Astrocyte (in vitro differentiated cells and primary cell): Measurements from ENCODE around the gene OSTN. TPM values are rescaled to one million over a fixed set of nuclear protein-coding genes. Genes with fewer than 3 reads are reported as not detected.

ENCODE experiments used
- DNase-seq: peaks from one replicate; pipeline ENCODE4 v3.0.0-alpha.2; 2010; ENCODE audit warnings: low read depth
- FAIRE-seq: peaks from 2 replicates; lab custom pipeline; 2011; peaks lifted over from hg19 to GRCh38; lab: Jason Lieb, UNC
- H2AFZ ChIP-seq: 2 replicates; pipeline ENCODE4 v1.6.0; 2012; ENCODE audit warnings: low read depth, low read length, inconsistent platforms
- H3K27ac ChIP-seq: 2 replicates; pipeline ENCODE4 v1.5.1; 2011; ENCODE audit warnings: low read depth, low read length, inconsistent platforms
- H3K27me3 ChIP-seq: 2 replicates; pipeline ENCODE4 v1.6.0; 2011; ENCODE audit warnings: low read length, inconsistent platforms; ENCODE audit not compliant: insufficient read depth
- H3K36me3 ChIP-seq: 2 replicates; pipeline ENCODE4 v1.5.1; 2011; ENCODE audit warnings: low read length, inconsistent platforms; ENCODE audit not compliant: insufficient read depth
- H3K4me1 ChIP-seq: 2 replicates; pipeline ENCODE4 v1.5.1; 2011; ENCODE audit warnings: low read length, inconsistent platforms; ENCODE audit not compliant: insufficient read depth
- H3K4me2 ChIP-seq: 2 replicates; pipeline ENCODE4 v1.6.0; 2012; ENCODE audit warnings: low read length, inconsistent platforms
- H3K4me3 ChIP-seq: 2 replicates; pipeline ENCODE4 v1.5.1; 2011; ENCODE audit warnings: low read depth, mild to moderate bottlenecking, low read length, inconsistent platforms; ENCODE audit not compliant: insufficient read depth
- H3K79me2 ChIP-seq: 2 replicates; pipeline ENCODE4 v1.6.0; 2012; ENCODE audit warnings: mild to moderate bottlenecking, low read length, inconsistent platforms; ENCODE audit not compliant: insufficient read depth
- H3K9ac ChIP-seq: 2 replicates; pipeline ENCODE4 v1.6.0; 2012; ENCODE audit warnings: mild to moderate bottlenecking, low read length, inconsistent platforms
- H3K9me3 ChIP-seq: 2 replicates; pipeline ENCODE4 v1.5.1; 2012; ENCODE audit warnings: low read depth, mild to moderate bottlenecking, low read length, inconsistent platforms; ENCODE audit not compliant: insufficient read depth
- H4K20me1 ChIP-seq: 2 replicates; pipeline ENCODE4 v1.6.0; 2012; ENCODE audit warnings: low read length, inconsistent platforms; ENCODE audit not compliant: insufficient read depth
- H3K27ac Mint-ChIP-seq: one replicate; pipeline ENCODE4 v1.8.0; 2021; ENCODE audit warnings: mild to moderate bottlenecking, mixed read lengths; ENCODE audit not compliant: unreplicated experiment
- H3K27me3 Mint-ChIP-seq: one replicate; pipeline ENCODE4 v1.8.0; 2021; ENCODE audit warnings: low read depth, mixed read lengths; ENCODE audit not compliant: unreplicated experiment
- H3K36me3 Mint-ChIP-seq: one replicate; pipeline ENCODE4 v1.8.0; 2021; ENCODE audit warnings: low read depth, mixed read lengths; ENCODE audit not compliant: unreplicated experiment
- H3K4me1 Mint-ChIP-seq: one replicate; pipeline ENCODE4 v1.8.0; 2021; ENCODE audit warnings: low read depth, mixed read lengths; ENCODE audit not compliant: unreplicated experiment
- H3K4me3 Mint-ChIP-seq: one replicate; pipeline ENCODE4 v1.8.0; 2021; ENCODE audit warnings: mild to moderate bottlenecking, moderate library complexity, mixed read lengths; ENCODE audit not compliant: unreplicated experiment
- H3K9me3 Mint-ChIP-seq: one replicate; pipeline ENCODE4 v1.8.0; 2021; ENCODE audit warnings: mild to moderate bottlenecking, mixed read lengths; ENCODE audit not compliant: unreplicated experiment
- EZH2 ChIP-seq: IDR thresholded peaks from 2 replicates; pipeline ENCODE4 v1.6.1; 2012; ENCODE audit warnings: mild to moderate bottlenecking, low read length, inconsistent platforms; ENCODE audit not compliant: insufficient read depth
- total RNA-seq: library from RNA; stranded (reverse); gene quantifications from 2 replicates; pipeline ENCODE4 v1.2.1, GENCODE V29; 2021
- TF ChIP-seq, protein P1 (sequence below): IDR thresholded peaks from 2 replicates; pipeline ENCODE4 v1.5.1; 2011; ENCODE audit warnings: low read depth, mild to moderate bottlenecking, inconsistent platforms, low read length, moderate library complexity; ENCODE audit not compliant: insufficient read depth

OSTN gene
- total RNA-seq, 1 donor from 2014 or later = not detected

DNA sequence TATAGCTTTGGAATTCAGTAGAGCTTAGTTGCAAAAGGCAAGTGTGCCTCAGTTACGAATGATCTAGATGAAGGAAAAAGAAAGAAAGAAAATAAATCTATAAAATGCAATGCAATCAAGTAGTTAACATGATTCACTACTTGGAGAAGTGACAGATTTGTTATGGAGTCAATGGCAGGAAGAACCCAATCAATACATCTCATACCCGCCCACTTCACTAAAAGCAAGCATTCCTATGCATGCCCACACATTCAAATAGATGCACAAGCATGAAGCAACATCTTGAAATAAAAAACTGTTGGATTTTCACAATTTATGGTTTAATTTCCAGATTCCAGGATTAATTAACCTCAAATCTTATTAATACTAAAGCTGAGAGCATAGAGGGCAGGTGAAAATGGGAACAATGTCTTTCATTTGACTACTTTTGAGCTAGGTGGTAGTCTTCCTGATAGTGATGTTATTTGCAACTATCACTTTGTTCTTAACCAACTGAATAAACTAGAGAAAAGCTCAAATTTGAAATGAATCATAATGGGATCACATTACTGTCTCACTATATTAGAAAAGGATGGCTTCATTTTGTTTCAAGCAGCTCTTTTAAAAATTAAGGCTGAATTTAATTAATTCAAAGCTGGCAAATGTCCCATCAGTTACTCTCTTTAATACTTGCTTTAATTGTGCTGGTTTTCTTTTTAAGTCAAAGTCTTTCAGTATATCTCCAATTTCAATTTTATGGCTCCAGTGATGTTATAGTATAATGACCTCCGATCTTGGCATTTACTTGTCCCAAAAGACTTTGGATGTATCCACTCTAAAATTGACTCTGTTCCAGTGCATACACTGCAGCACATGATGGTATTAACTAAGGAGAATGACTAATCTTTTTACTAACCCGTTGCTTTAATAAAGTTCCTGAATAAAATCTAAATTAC is 83.5 kb downstream of the OSTN start:
- Mint-ChIP-seq H3K36me3 (no peaks in the 10 kb centered on the region), H3K4me1 (no peaks in the 10 kb centered on the region), H3K27ac (no peak overlapping the region), H3K9me3 (no peaks in the 10 kb centered on the region), H3K4me3 (no peak overlapping the region), H3K27me3 (no peaks in the 10 kb centered on the region)
- H2AFZ ChIP-seq = no peak overlapping the region
- no peaks in the 10 kb centered on the region for H3K27me3 ChIP-seq
- H3K4me3 ChIP-seq = no peak overlapping the region
- no peaks in the 10 kb centered on the region for H3K36me3 ChIP-seq
- H3K9ac ChIP-seq = no peak overlapping the region
- FAIRE-seq (peak; percentile 34), DNase-seq (peak; percentile 2)
- H3K79me2 ChIP-seq = no peaks in the 10 kb centered on the region
- TF ChIP-seq EZH2 = no peak
- H3K9me3 ChIP-seq = no peaks in the 10 kb centered on the region
- H3K4me2 ChIP-seq = no peak overlapping the region
- no peak overlapping the region for H3K27ac ChIP-seq
- no peaks in the 10 kb centered on the region for H3K4me1 ChIP-seq
- no peaks in the 10 kb centered on the region for H4K20me1 ChIP-seq

GRCh38 chr3:191283400-191283799 is 84.4 kb downstream of the OSTN start:
- no peaks in the 10 kb centered on the region for H3K36me3 Mint-ChIP-seq
- no peak overlapping the region for H3K9ac ChIP-seq
- no peak for DNase-seq
- H3K9me3 Mint-ChIP-seq = no peaks in the 10 kb centered on the region
- no peaks in the 10 kb centered on the region for H3K9me3 ChIP-seq
- no peaks in the 10 kb centered on the region for H3K4me1 Mint-ChIP-seq
- no peak overlapping the region for H3K27ac Mint-ChIP-seq
- H3K27me3 Mint-ChIP-seq = no peaks in the 10 kb centered on the region
- no peaks in the 10 kb centered on the region for H3K79me2 ChIP-seq
- FAIRE-seq = no peak
- TF ChIP-seq EZH2 = no peak
- TF ChIP-seq, protein P1, sequence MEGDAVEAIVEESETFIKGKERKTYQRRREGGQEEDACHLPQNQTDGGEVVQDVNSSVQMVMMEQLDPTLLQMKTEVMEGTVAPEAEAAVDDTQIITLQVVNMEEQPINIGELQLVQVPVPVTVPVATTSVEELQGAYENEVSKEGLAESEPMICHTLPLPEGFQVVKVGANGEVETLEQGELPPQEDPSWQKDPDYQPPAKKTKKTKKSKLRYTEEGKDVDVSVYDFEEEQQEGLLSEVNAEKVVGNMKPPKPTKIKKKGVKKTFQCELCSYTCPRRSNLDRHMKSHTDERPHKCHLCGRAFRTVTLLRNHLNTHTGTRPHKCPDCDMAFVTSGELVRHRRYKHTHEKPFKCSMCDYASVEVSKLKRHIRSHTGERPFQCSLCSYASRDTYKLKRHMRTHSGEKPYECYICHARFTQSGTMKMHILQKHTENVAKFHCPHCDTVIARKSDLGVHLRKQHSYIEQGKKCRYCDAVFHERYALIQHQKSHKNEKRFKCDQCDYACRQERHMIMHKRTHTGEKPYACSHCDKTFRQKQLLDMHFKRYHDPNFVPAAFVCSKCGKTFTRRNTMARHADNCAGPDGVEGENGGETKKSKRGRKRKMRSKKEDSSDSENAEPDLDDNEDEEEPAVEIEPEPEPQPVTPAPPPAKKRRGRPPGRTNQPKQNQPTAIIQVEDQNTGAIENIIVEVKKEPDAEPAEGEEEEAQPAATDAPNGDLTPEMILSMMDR = no peak
- H3K27me3 ChIP-seq = no peaks in the 10 kb centered on the region
- no peak overlapping the region for H3K4me3 ChIP-seq
- H3K4me1 ChIP-seq = no peaks in the 10 kb centered on the region
- H4K20me1 ChIP-seq = no peaks in the 10 kb centered on the region
- no peak overlapping the region for H3K4me2 ChIP-seq
- H3K36me3 ChIP-seq = no peaks in the 10 kb centered on the region
- H3K27ac ChIP-seq = no peak overlapping the region
- no peak overlapping the region for H3K4me3 Mint-ChIP-seq
- no peak overlapping the region for H2AFZ ChIP-seq

GRCh38 chr3:191290311-191291025 is 91.4 kb downstream of the OSTN start:
- Mint-ChIP-seq H3K27me3 (no peaks in the 10 kb centered on the region), H3K9me3 (no peaks in the 10 kb centered on the region), H3K36me3 (no peaks in the 10 kb centered on the region), H3K27ac (no peak overlapping the region), H3K4me3 (no peak overlapping the region), H3K4me1 (peaks cover 2% of the 10 kb centered on the region)
- no peaks in the 10 kb centered on the region for H3K4me1 ChIP-seq
- H3K79me2 ChIP-seq = no peaks in the 10 kb centered on the region
- no peaks in the 10 kb centered on the region for H4K20me1 ChIP-seq
- no peaks in the 10 kb centered on the region for H3K27me3 ChIP-seq
- no peak overlapping the region for H3K4me3 ChIP-seq
- no peaks in the 10 kb centered on the region for H3K9me3 ChIP-seq
- DNase-seq (peak; percentile 10), FAIRE-seq (peak; percentile 49)
- no peak overlapping the region for H3K9ac ChIP-seq
- H3K4me2 ChIP-seq = no peak overlapping the region
- TF ChIP-seq, protein P1 = no peak
- no peak for TF ChIP-seq EZH2
- H3K27ac ChIP-seq = no peak overlapping the region
- H3K36me3 ChIP-seq = no peaks in the 10 kb centered on the region
- no peak overlapping the region for H2AFZ ChIP-seq
